H9 (cell line): ENCODE results near the gene SMAD6. TPM values are rescaled to one million over a fixed set of nuclear protein-coding genes. Genes with fewer than 3 reads are reported as not detected.
A peak's percentile ranks its signal among the peaks of the same experiment; 100 is the strongest.

Experiments used
- DNase-seq: peaks from one replicate; pipeline ENCODE4 v3.0.0-alpha.2; 2017
- H2AFZ ChIP-seq: one replicate; pipeline ENCODE4 v1.6.1; 2013; ENCODE audit warnings: mild to moderate bottlenecking, low read length, control low read depth, moderate library complexity
- H2AK5ac ChIP-seq: 2 replicates; pipeline ENCODE4 v1.6.1; 2013; ENCODE audit warnings: low read length, control low read depth, mixed read lengths; ENCODE audit not compliant: insufficient read length
- H2BK120ac ChIP-seq: one replicate; pipeline ENCODE4 v1.6.1; 2013; ENCODE audit warnings: low read depth, mild to moderate bottlenecking, low read length, control low read depth, inconsistent platforms; ENCODE audit not compliant: poor library complexity, severe bottlenecking
- H2BK12ac ChIP-seq: 2 replicates; pipeline ENCODE4 v1.6.1; 2013; ENCODE audit warnings: low read length, control low read depth, mixed read lengths, low read depth; ENCODE audit not compliant: insufficient read length
- H2BK15ac ChIP-seq: 2 replicates; pipeline ENCODE4 v1.6.1; 2013; ENCODE audit warnings: low read depth, low read length, control low read depth
- H2BK20ac ChIP-seq: one replicate; pipeline ENCODE4 v1.6.1; 2013; ENCODE audit warnings: low read depth, mild to moderate bottlenecking, low read length, control low read depth, inconsistent platforms; ENCODE audit not compliant: poor library complexity, severe bottlenecking
- H2BK5ac ChIP-seq: 2 replicates; pipeline ENCODE4 v1.6.1; 2013; ENCODE audit warnings: low read length, control low read depth, mixed read lengths; ENCODE audit not compliant: insufficient read length
- H3K14ac ChIP-seq: 2 replicates; pipeline ENCODE4 v1.6.1; 2013; ENCODE audit warnings: low read length, control low read depth; ENCODE audit not compliant: insufficient read depth
- H3K18ac ChIP-seq: 2 replicates; pipeline ENCODE4 v1.6.1; 2013; ENCODE audit warnings: low read depth, mild to moderate bottlenecking, mixed read lengths, low read length, control low read depth; ENCODE audit not compliant: insufficient read length
- H3K23ac ChIP-seq: 2 replicates; pipeline ENCODE4 v1.6.1; 2013; ENCODE audit warnings: low read length, control low read depth, mixed read lengths, low read depth; ENCODE audit not compliant: insufficient read length
- H3K23me2 ChIP-seq: 2 replicates; pipeline ENCODE4 v1.6.1; 2013; ENCODE audit warnings: low read depth, mild to moderate bottlenecking, mixed read lengths, low read length, control low read depth; ENCODE audit not compliant: insufficient read length, poor library complexity, severe bottlenecking
- H3K27ac ChIP-seq: 2 replicates; pipeline ENCODE4 v1.5.1; 2013; ENCODE audit warnings: low read length, control low read depth, mixed read lengths, low read depth; ENCODE audit not compliant: insufficient read length
- H3K27me3 ChIP-seq: 2 replicates; pipeline ENCODE4 v1.6.1; 2013; ENCODE audit warnings: low read length, control low read depth, inconsistent platforms; ENCODE audit not compliant: insufficient read depth
- H3K4ac ChIP-seq: 2 replicates; pipeline ENCODE4 v1.6.1; 2013; ENCODE audit warnings: low read depth, mild to moderate bottlenecking, control low read depth, inconsistent platforms, low read length, moderate library complexity
- H3K4me1 ChIP-seq: 2 replicates; pipeline ENCODE4 v1.6.1; 2013; ENCODE audit warnings: low read length, control low read depth, inconsistent platforms; ENCODE audit not compliant: insufficient read depth
- H3K4me2 ChIP-seq: 2 replicates; pipeline ENCODE4 v1.6.1; 2013; ENCODE audit warnings: low read length, control low read depth, mixed read lengths; ENCODE audit not compliant: insufficient read length, insufficient read depth
- H3K56ac ChIP-seq: 2 replicates; pipeline ENCODE4 v1.6.1; 2013; ENCODE audit warnings: low read depth, mild to moderate bottlenecking, mixed read lengths, low read length, control low read depth; ENCODE audit not compliant: insufficient read length
- H3K79me1 ChIP-seq: 2 replicates; pipeline ENCODE4 v1.6.1; 2013; ENCODE audit warnings: low read depth, mild to moderate bottlenecking, moderate library complexity, low read length, control low read depth, inconsistent platforms; ENCODE audit not compliant: insufficient read depth, poor library complexity, severe bottlenecking
- H3K79me2 ChIP-seq: 2 replicates; pipeline ENCODE4 v1.6.1; 2013; ENCODE audit warnings: low read length, control low read depth, inconsistent platforms; ENCODE audit not compliant: insufficient read depth
- H3K9ac ChIP-seq: 2 replicates; pipeline ENCODE4 v1.6.1; 2013; ENCODE audit warnings: low read length, control low read depth, mixed read lengths; ENCODE audit not compliant: insufficient read length; ENCODE audit errors: extremely low read depth
- H3K9me3 ChIP-seq: one replicate; pipeline ENCODE4 v1.6.1; 2013; ENCODE audit warnings: low read depth, low read length, inconsistent platforms; ENCODE audit not compliant: control insufficient read depth
- H3T11ph ChIP-seq: one replicate; pipeline ENCODE4 v1.6.1; 2013; ENCODE audit warnings: mild to moderate bottlenecking, low read length, control low read depth, inconsistent platforms
- H4K20me1 ChIP-seq: one replicate; pipeline ENCODE4 v1.6.1; 2013; ENCODE audit not compliant: control insufficient read depth, insufficient read length, insufficient read depth
- H4K5ac ChIP-seq: 2 replicates; pipeline ENCODE4 v1.6.1; 2013; ENCODE audit warnings: low read depth, mild to moderate bottlenecking, mixed read lengths, low read length, control low read depth; ENCODE audit not compliant: insufficient read length
- H4K8ac ChIP-seq: replicated peaks from 2 replicates; pipeline ENCODE4 v1.6.1; 2013; ENCODE audit warnings: low read length, control low read depth, mixed read lengths, low read depth; ENCODE audit not compliant: insufficient read length
- H4K91ac ChIP-seq: 2 replicates; pipeline ENCODE4 v1.6.1; 2013; ENCODE audit warnings: low read depth, mild to moderate bottlenecking, moderate library complexity, mixed read lengths, low read length, control low read depth; ENCODE audit not compliant: insufficient read length
- H3K27ac Mint-ChIP-seq, 3 experiments: 2 replicates in 2 of 3; 3 replicates in 1 of 3; pipeline ENCODE4 v1.8.0; 2020 to 2021; ENCODE audit warnings: mixed read lengths in 3 of 3, mild to moderate bottlenecking in 1 of 3, moderate library complexity in 1 of 3
- H3K27me3 Mint-ChIP-seq: 2 replicates; pipeline ENCODE4 v1.8.0; 2021; ENCODE audit warnings: low read depth, mild to moderate bottlenecking, moderate library complexity, mixed read lengths
- H3K36me3 Mint-ChIP-seq, 3 experiments: 2 replicates in 2 of 3; 3 replicates in 1 of 3; pipeline ENCODE4 v1.8.0; 2020 to 2021; ENCODE audit warnings: low read depth in 3 of 3, mixed read lengths in 3 of 3; ENCODE audit not compliant: insufficient read depth in 1 of 3
- H3K4me1 Mint-ChIP-seq, 2 experiments: 2 replicates each; pipeline ENCODE4 v1.8.0; 2020; ENCODE audit warnings: mixed read lengths in 2 of 2
- H3K4me3 Mint-ChIP-seq, 2 experiments: 2 replicates in 1 of 2; 3 replicates in 1 of 2; pipeline ENCODE4 v1.8.0; 2020 to 2021; ENCODE audit warnings: mild to moderate bottlenecking in 2 of 2, mixed read lengths in 2 of 2, moderate library complexity in 1 of 2
- H3K9me3 Mint-ChIP-seq, 2 experiments: 2 replicates in 1 of 2; 3 replicates in 1 of 2; pipeline ENCODE4 v1.8.0; 2020; ENCODE audit warnings: mild to moderate bottlenecking in 2 of 2, mixed read lengths in 2 of 2, moderate library complexity in 1 of 2
- WGBS: extraction: QIAGEN DNeasy Blood & Tissue Kit; methylation state at CpG from one replicate; pipeline ENCODE4 v1.1.7; 2013; ENCODE audit warnings: missing lambda C conversion rate, low lambda C conversion rate, mixed read lengths; ENCODE audit not compliant: insufficient read length; ENCODE audit errors: extremely low coverage; 5-methylcytosine and 5-hydroxymethylcytosine counted together
- long read RNA-seq: library from polyadenylated mRNA; unstranded; transcript quantifications from one replicate; pipeline ENCODE4 v2.0.0, GENCODE V29; 2020
- total RNA-seq: library from RNA; stranded (reverse); gene quantifications from 2 replicates; pipeline ENCODE4 v1.2.1, GENCODE V29; 2021
- TF ChIP-seq, protein P1 (sequence below): fragments of 200-600 bp; sonication (generic); conservative IDR thresholded peaks from 3 replicates; pipeline ENCODE4 v1.8.0; 2021; ENCODE audit warnings: antibody characterized with exemption, mild to moderate bottlenecking

The SMAD6 gene
- 6.0 and 6.8 TPM in 2 replicates for total RNA-seq
- long read RNA-seq, partial matches to known transcripts: 0 of 1 reads
- long read RNA-seq, other reads (novel, unspliced or antisense): 1 of 1 reads

DNA sequence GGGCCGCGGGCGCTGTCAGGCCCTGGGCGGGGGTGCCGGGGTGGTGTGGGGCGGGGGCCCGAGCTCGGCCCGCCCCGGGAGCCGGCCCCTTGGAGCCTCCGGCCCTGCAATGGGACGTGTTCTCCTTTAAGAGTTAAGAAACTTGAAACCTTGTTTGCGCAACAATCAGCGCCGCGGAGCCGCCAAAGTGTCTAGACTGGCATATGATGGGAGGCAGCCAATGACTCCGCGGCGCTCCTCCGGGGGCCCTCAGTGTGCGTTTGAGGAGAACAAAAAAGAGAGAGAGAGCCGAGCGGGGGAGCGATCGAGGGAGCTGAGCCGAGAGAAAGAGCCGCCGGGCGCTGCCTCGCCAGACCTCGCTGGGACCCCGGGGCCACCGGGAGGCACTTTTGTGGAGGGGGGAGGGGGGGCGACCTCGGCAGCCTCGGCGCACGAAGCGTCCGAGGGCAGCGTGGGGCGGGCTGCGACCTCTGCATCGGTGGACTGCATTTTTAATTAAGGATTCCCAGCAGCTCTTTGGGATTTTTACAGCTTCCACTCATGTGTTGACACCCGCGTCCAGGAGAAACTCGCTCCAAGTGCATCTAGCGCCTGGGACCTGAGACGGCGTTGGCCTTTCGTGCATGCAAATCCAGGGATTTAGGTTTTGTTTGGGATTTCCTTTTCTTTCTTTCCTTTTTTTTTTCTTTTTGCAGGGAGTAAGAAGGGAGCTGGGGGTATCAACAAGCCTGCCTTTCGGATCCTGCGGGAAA, at the start of gene SMAD6:
Gene SMAD6, plus strand, starts transcription at position 202 of the 752 bp plus-strand sequence. CDS start 1,023 bp downstream, outside the sequence.
- no peak within 1 kb of the TSS for H3K9ac ChIP-seq
- DNase-seq: peak; percentile 97
- peaks cover 22% of the 10 kb centered on the region for H3K23me2 ChIP-seq
- H2BK20ac ChIP-seq: no peak within 1 kb of the TSS
- H4K91ac ChIP-seq: no peak within 1 kb of the TSS
- no peak within 1 kb of the TSS for H3K23ac ChIP-seq
- H3K27ac ChIP-seq: no peak within 1 kb of the TSS
- no peaks in the 10 kb centered on the region for H4K20me1 ChIP-seq
- H3K4me2 ChIP-seq: peak within 1 kb of the TSS; percentile 89
- Mint-ChIP-seq H3K4me3 (peak within 1 kb of the TSS; percentile 79 to 93), H3K9me3 (peaks cover 0 to 1% of the 10 kb centered on the region in 2 experiments; a peak in 2 of 5 replicates), H3K4me1 (peaks cover 30 to 48% of the 10 kb centered on the region in 2 experiments), H3K27ac (peak within 1 kb of the TSS; percentile 35 to 94 (median 74); a peak in 5 of 7 replicates), H3K36me3 (peaks cover 0 to 6% (median 0%) of the 10 kb centered on the region in 3 experiments; a peak in 3 of 7 replicates), H3K27me3 (peaks cover 27% of the 10 kb centered on the region)
- H2BK120ac ChIP-seq: no peak within 1 kb of the TSS
- H3K14ac ChIP-seq: 0 out of 2 replicates have a peak within 1 kb of the TSS, but pooled peaks have one; percentile 6
- H3K56ac ChIP-seq: no peak within 1 kb of the TSS
- H3K27me3 ChIP-seq: peaks cover 14% of the 10 kb centered on the region
- no peak within 1 kb of the TSS for H3T11ph ChIP-seq
- H3K79me1 ChIP-seq: no peaks in the 10 kb centered on the region
- H3K79me2 ChIP-seq: no peaks in the 10 kb centered on the region
- H2BK5ac ChIP-seq: no peak within 1 kb of the TSS
- no peak within 1 kb of the TSS for H4K8ac ChIP-seq
- no peak within 1 kb of the TSS for H2BK12ac ChIP-seq
- TF ChIP-seq, protein P1, sequence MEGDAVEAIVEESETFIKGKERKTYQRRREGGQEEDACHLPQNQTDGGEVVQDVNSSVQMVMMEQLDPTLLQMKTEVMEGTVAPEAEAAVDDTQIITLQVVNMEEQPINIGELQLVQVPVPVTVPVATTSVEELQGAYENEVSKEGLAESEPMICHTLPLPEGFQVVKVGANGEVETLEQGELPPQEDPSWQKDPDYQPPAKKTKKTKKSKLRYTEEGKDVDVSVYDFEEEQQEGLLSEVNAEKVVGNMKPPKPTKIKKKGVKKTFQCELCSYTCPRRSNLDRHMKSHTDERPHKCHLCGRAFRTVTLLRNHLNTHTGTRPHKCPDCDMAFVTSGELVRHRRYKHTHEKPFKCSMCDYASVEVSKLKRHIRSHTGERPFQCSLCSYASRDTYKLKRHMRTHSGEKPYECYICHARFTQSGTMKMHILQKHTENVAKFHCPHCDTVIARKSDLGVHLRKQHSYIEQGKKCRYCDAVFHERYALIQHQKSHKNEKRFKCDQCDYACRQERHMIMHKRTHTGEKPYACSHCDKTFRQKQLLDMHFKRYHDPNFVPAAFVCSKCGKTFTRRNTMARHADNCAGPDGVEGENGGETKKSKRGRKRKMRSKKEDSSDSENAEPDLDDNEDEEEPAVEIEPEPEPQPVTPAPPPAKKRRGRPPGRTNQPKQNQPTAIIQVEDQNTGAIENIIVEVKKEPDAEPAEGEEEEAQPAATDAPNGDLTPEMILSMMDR: no peak
- no peak within 1 kb of the TSS for H3K18ac ChIP-seq
- H4K5ac ChIP-seq: no peak within 1 kb of the TSS
- H3K4ac ChIP-seq: no peak within 1 kb of the TSS
- no peak within 1 kb of the TSS for H2BK15ac ChIP-seq
- no CpG with 5 or more reads among the region's 55 CpGs for WGBS
- H2AK5ac ChIP-seq: no peak within 1 kb of the TSS
- 0 out of 2 replicates have a peak, but pooled peaks cover 2% of the 10 kb centered on the region for H3K4me1 ChIP-seq
- H2AFZ ChIP-seq: no peak within 1 kb of the TSS
- no peaks in the 10 kb centered on the region for H3K9me3 ChIP-seq
